ENCODE results near the gene VSIG10L.

Gene VSIG10L

GRCh38 chr19:51325161-51325976 is 16.6 kb downstream of the VSIG10L start:
- no peaks in the 10 kb centered on the region for H3K79me2 ChIP-seq (ENCODE audit: insufficient read depth, low read length)
- H3K36me3 ChIP-seq (ENCODE audit: insufficient read depth, low read length), result no peaks in the 10 kb centered on the region
- no peaks in the 10 kb centered on the region for H3F3A ChIP-seq (ENCODE audit: insufficient read depth, low read length)
- H3K4me3 ChIP-seq (ENCODE audit: low read depth, low read length, poor library complexity, severe bottlenecking), result no peak overlapping the region
- H3K9me3 ChIP-seq (ENCODE audit: low read length), result no peaks in the 10 kb centered on the region
- H4K20me1 ChIP-seq (ENCODE audit: insufficient read depth, low read length), result no peaks in the 10 kb centered on the region
- no peak overlapping the region for H3K27ac ChIP-seq (ENCODE audit: low read depth, low read length, poor library complexity, severe bottlenecking)
- TF ChIP-seq CTCF (IDR thresholded peaks at IDR 0.05; ENCODE audit: low read length) (no peak), EZH2 (IDR thresholded peaks at IDR 0.05; ENCODE audit: borderline replicate concordance, low read length) (no peak)
- no peak overlapping the region for H2AFZ ChIP-seq (ENCODE audit: low read length)
- H3K9ac ChIP-seq (ENCODE audit: low read length), result no peak overlapping the region
- H3K4me1 ChIP-seq (ENCODE audit: insufficient read depth, low read length, severe bottlenecking), result no peaks in the 10 kb centered on the region
- H3K4me2 ChIP-seq (ENCODE audit: low read length), result no peak overlapping the region
- H3K9me2 ChIP-seq (ENCODE audit: low read depth, low read length), result no peaks in the 10 kb centered on the region
- no peaks in the 10 kb centered on the region for H3K27me3 ChIP-seq (ENCODE audit: insufficient read depth, low read length)

- Histone ChIP-seq H2AFZ (ENCODE audit: low read length) (no peak overlapping the region), H3K27me3 (ENCODE audit: insufficient read depth, low read length) (no peaks in the 10 kb centered on the region), H3K79me2 (ENCODE audit: insufficient read depth, low read length) (no peaks in the 10 kb centered on the region), H3K27ac (ENCODE audit: low read depth, low read length, poor library complexity, severe bottlenecking) (no peak overlapping the region), H3K4me3 (ENCODE audit: low read depth, low read length, poor library complexity, severe bottlenecking) (no peak overlapping the region), H3K9ac (ENCODE audit: low read length) (no peak overlapping the region), H3K36me3 (ENCODE audit: insufficient read depth, low read length) (no peaks in the 10 kb centered on the region), H3K9me2 (ENCODE audit: low read depth, low read length) (no peaks in the 10 kb centered on the region), H4K20me1 (ENCODE audit: insufficient read depth, low read length) (no peaks in the 10 kb centered on the region), H3F3A (ENCODE audit: insufficient read depth, low read length) (no peaks in the 10 kb centered on the region), H3K9me3 (ENCODE audit: low read length) (no peaks in the 10 kb centered on the region), H3K4me1 (ENCODE audit: insufficient read depth, low read length, severe bottlenecking) (no peaks in the 10 kb centered on the region), H3K4me2 (ENCODE audit: low read length) (no peak overlapping the region)
- no peak for TF ChIP-seq EZH2 (IDR thresholded peaks at IDR 0.05; ENCODE audit: borderline replicate concordance, low read length)
- no peak for TF ChIP-seq CTCF (IDR thresholded peaks at IDR 0.05; ENCODE audit: low read length)
Observed at GRCh38 chr19:51324167-51324481, 17.8 kb downstream of the VSIG10L start.

- H3K9me2 ChIP-seq (ENCODE audit: low read depth, low read length), result no peaks in the 10 kb centered on the region
- no peak overlapping the region for H2AFZ ChIP-seq (ENCODE audit: low read length)
- H3K27me3 ChIP-seq (ENCODE audit: insufficient read depth, low read length), result no peaks in the 10 kb centered on the region
- H3K27ac ChIP-seq (ENCODE audit: low read depth, low read length, poor library complexity, severe bottlenecking), result no peak overlapping the region
- TF ChIP-seq CTCF (IDR thresholded peaks at IDR 0.05; ENCODE audit: low read length) (no peak), EZH2 (IDR thresholded peaks at IDR 0.05; ENCODE audit: borderline replicate concordance, low read length) (no peak)
- no peaks in the 10 kb centered on the region for H4K20me1 ChIP-seq (ENCODE audit: insufficient read depth, low read length)
- H3K36me3 ChIP-seq (ENCODE audit: insufficient read depth, low read length), result no peaks in the 10 kb centered on the region
- H3K4me1 ChIP-seq (ENCODE audit: insufficient read depth, low read length, severe bottlenecking), result no peaks in the 10 kb centered on the region
- H3F3A ChIP-seq (ENCODE audit: insufficient read depth, low read length), result no peaks in the 10 kb centered on the region
- no peak overlapping the region for H3K4me3 ChIP-seq (ENCODE audit: low read depth, low read length, poor library complexity, severe bottlenecking)
- H3K9ac ChIP-seq (ENCODE audit: low read length), result no peak overlapping the region
- no peak overlapping the region for H3K4me2 ChIP-seq (ENCODE audit: low read length)
- H3K9me3 ChIP-seq (ENCODE audit: low read length), result no peaks in the 10 kb centered on the region
- no peaks in the 10 kb centered on the region for H3K79me2 ChIP-seq (ENCODE audit: insufficient read depth, low read length)
Observed at GRCh38 chr19:51323481-51324166, 18.3 kb downstream of the VSIG10L start.

All from OCI-LY1 (cell line).